Activated naive CD4-positive, alpha-beta T cell treated with anti-CD3 and anti-CD28 coated beads for 36 hours (primary cell): ENCODE measurements around the gene PLAU. TPM values are rescaled to one million over a fixed set of nuclear protein-coding genes. Genes with fewer than 3 reads are reported as not detected.
"Not testable (repeated sequence)": the region's sequence is repeated elsewhere in the genome, so short reads cannot be mapped to it uniquely, and the experiment has no call there.

Experiments
- CTCF ChIA-PET: fragments of 350-600 bp; sonication (Branson Sonifier 250); formaldehyde crosslinking; loops from one replicate; lab custom pipeline; 2021; ENCODE audit warnings: antibody characterized with exemption; lab: Charles Lee
- DNase-seq: peaks from one replicate; pipeline ENCODE4 v3.0.0-alpha.2; 2020
- H3K27ac Mint-ChIP-seq: one replicate; pipeline ENCODE4 v1.8.0; 2021; ENCODE audit warnings: mild to moderate bottlenecking, mixed read lengths
- H3K27me3 Mint-ChIP-seq: one replicate; pipeline ENCODE4 v1.8.0; 2021; ENCODE audit warnings: low read depth, mixed read lengths
- H3K36me3 Mint-ChIP-seq: one replicate; pipeline ENCODE4 v1.8.0; 2021; ENCODE audit warnings: low read depth, mixed read lengths
- H3K4me1 Mint-ChIP-seq: one replicate; pipeline ENCODE4 v1.8.0; 2021; ENCODE audit warnings: low read depth, mixed read lengths
- H3K4me3 Mint-ChIP-seq: one replicate; pipeline ENCODE4 v1.8.0; 2021; ENCODE audit warnings: mild to moderate bottlenecking, moderate library complexity, mixed read lengths
- H3K9me3 Mint-ChIP-seq: one replicate; pipeline ENCODE4 v1.8.0; 2021; ENCODE audit warnings: mixed read lengths
- intact Hi-C: fragments of 100-400 bp; cut with micrococcal nuclease; formaldehyde crosslinking; loops from one replicate; pipeline ENCODE4 v1.15.1; 2023
- total RNA-seq, 2 experiments: library from RNA; stranded (reverse); gene quantifications; one replicate each; pipeline ENCODE4 v1.2.3, GENCODE V29; 2021

PLAU gene
- total RNA-seq, 2 experiments from 2014 or later: 0.26 to 0.27 TPM

DNA sequence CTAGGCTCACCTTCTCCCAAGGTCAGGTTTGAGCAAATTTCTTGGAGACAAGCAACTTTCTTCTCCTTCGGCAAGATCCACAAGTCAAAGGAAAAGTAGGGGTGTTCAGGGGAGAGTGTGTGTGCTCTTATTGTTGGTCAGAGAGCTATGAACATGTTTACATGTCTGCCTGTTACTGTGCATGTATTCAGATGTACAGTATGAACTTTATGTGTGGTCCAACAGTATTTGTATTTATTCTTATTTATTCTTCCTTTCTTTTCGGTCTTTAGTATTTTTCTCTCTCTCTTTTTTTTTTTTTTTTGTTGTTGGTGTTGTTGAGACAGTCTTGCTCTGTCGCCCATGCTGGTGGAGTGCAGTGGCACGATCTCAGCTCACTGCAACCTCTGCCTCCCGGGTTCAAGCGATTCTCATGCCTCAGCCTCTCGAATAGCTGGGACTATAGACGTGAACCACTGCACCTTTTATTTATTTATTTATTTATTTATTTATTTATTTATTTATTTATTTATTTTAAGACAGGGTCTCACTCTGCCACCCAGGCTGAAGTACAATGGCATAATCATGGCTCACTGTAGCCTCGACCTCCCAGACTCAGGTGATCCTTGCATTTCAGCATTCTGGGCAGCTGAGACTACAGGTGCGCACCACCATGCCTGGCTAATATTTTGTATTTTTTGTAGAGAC lies 38.2 kb downstream of the PLAU start:
- no peaks in the 10 kb centered on the region for H3K36me3 Mint-ChIP-seq
- H3K27me3 Mint-ChIP-seq: no peaks in the 10 kb centered on the region
- no peaks in the 10 kb centered on the region for H3K9me3 Mint-ChIP-seq
- no peak for DNase-seq
- CTCF ChIA-PET: interaction anchor here (0.7 to 1.6 kb wide), 2 partner anchors 9 to 69 kb away, joined by 3 to 6 read pairs; no protein-coding TSS in a partner anchor
- no peak overlapping the region for H3K4me3 Mint-ChIP-seq
- H3K4me1 Mint-ChIP-seq: peaks cover 6% of the 10 kb centered on the region
- intact Hi-C loops: no loop called here
- H3K27ac Mint-ChIP-seq: no peak overlapping the region

DNA sequence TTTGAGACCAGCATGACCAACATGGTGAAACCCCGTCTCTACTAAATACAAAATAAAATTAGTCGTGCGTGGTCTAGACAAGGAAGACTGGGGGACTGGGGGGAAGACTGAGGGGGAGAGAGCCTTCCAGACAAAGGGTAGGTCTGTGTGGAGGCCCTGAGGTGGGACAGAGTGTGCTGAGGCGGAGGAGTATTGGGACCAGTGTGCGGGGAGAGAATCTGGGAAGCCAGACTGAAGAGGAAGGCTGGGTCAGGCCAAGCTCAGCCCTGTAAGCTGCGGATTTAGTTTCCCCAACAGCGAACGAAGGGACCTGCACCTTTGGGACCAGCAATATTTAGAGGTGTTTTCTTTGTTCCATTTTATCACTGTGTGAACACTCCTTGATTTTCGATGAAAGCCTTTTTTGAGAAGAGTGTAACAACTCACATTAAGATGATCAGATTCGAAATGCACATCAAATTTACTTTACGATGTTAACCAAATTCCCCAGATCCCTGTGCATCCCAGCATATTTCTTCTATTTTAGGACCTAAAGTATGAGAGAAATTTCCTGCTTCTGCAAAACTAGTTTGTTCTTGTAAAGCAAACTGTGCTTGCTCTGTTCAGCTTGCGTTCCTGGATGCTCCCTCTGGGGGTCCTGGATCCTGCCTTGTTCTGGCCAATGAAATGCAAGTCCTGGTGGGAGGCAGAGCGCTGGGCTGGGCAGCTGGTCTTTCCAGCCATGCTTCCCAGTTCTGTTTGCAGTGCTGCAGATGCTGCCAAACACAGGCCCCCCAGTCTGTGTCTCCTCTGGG lies 39.4 kb downstream of the PLAU start:
- Mint-ChIP-seq H3K4me1 (peaks cover 10% of the 10 kb centered on the region), H3K27ac (no peak overlapping the region), H3K36me3 (no peaks in the 10 kb centered on the region), H3K27me3 (no peaks in the 10 kb centered on the region), H3K4me3 (no peak overlapping the region), H3K9me3 (no peaks in the 10 kb centered on the region)
- CTCF ChIA-PET: interaction anchor here (1.6 kb wide), 1 partner anchor 10 kb away, joined by 6 read pairs; no protein-coding TSS in a partner anchor
- DNase-seq: no peak
- intact Hi-C loops: no loop called here

DNA sequence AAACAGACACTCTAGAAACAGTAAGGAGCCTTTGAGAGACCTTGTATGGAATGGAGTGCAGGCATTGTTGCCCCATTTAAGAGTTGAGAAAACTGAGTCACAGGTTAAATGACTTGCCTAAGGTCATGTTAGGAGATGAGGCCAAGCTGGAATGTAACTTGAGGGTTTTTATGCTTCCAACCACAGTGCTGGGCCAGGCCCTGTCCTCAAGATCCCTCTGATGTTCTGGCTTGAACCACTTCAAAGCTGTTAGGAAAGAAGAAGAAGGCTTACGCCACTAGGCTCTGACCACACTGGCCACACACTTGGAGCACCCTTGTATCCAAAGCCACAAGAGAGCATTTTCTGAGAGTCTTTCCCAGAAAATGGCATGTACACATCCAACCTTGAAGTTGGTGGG lies 42.7 kb downstream of the PLAU start:
- CTCF ChIA-PET: interaction anchor here (0.7 to 3.8 kb wide), 8 partner anchors 9 to 958 kb away, joined by 3 to 26 read pairs (median 4); no protein-coding TSS in a partner anchor
- intact Hi-C loops: no loop called here

DNA sequence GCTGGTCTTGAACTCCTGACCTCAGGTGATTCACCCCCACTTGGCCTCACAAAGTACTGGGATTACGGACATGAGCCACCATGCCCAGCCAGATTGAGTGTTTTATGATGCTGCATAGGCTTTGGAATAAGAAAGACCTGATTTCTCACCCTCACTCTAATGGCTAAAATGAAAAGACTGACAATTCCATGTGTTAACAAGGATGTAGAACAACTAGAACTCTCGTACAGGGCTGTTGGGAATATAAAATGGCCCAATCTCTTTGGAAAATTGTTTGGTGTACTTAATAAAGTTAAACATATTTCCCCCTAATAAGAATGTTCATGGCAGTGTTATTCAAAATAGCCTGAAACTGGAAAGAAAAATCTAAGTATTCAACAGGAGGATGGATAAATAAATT lies 43.8 kb downstream of the PLAU start:
- Mint-ChIP-seq H3K27me3 (no peaks in the 10 kb centered on the region), H3K4me3 (no peak overlapping the region), H3K27ac (no peak overlapping the region), H3K36me3 (no peaks in the 10 kb centered on the region), H3K4me1 (peaks cover 40% of the 10 kb centered on the region), H3K9me3 (no peaks in the 10 kb centered on the region)
- CTCF ChIA-PET: interaction anchor here (2.1 to 3.8 kb wide), 2 partner anchors 14 to 67 kb away, joined by 7 to 26 read pairs; no protein-coding TSS in a partner anchor
- intact Hi-C loops: loop anchor here (5.0 kb wide), 2 partner anchors 67 to 148 kb away; no protein-coding TSS in a partner anchor
- DNase-seq: no peak

More for the DNA sequence above, 42.7 kb downstream of the PLAU start:
- no peaks in the 10 kb centered on the region for H3K36me3 Mint-ChIP-seq
- no peak for DNase-seq
- H3K9me3 Mint-ChIP-seq: no peaks in the 10 kb centered on the region
- H3K27ac Mint-ChIP-seq: no peak overlapping the region
- H3K4me3 Mint-ChIP-seq: no peak overlapping the region
- peaks cover 32% of the 10 kb centered on the region for H3K4me1 Mint-ChIP-seq
- no peaks in the 10 kb centered on the region for H3K27me3 Mint-ChIP-seq

DNA sequence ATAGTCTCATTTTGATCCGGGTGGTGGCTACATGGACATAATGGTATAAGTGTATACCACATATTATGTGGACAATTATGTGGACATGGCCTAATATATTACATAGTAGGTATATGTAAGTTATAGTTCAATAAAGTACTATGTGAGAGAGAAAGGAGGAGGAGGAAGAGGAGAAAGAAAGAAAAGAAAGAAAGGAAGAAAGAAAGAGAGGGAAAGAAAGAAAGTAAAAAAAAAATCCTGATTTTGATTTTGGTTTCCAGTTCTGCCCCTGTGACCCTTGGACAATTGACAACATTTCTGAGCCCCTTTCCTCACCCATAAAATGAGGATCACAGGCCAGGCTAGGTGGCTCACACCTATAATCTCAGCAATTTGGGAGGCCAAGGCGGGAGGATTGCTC lies 44.8 kb downstream of the PLAU start:
- intact Hi-C loops: loop anchor here (1.0 to 5.0 kb wide), 4 partner anchors 43 to 147 kb away; partner anchors contain the start of gene VCL
- CTCF ChIA-PET: interaction anchor here (1.5 to 1.8 kb wide), 3 partner anchors 37 to 68 kb away, joined by 4 to 7 read pairs (median 7); no protein-coding TSS in a partner anchor
- Mint-ChIP-seq H3K27ac (no peak overlapping the region), H3K4me1 (peaks cover 43% of the 10 kb centered on the region), H3K4me3 (no peak overlapping the region), H3K36me3 (no peaks in the 10 kb centered on the region), H3K27me3 (no peaks in the 10 kb centered on the region), H3K9me3 (no peaks in the 10 kb centered on the region)
- DNase-seq: no peak

DNA sequence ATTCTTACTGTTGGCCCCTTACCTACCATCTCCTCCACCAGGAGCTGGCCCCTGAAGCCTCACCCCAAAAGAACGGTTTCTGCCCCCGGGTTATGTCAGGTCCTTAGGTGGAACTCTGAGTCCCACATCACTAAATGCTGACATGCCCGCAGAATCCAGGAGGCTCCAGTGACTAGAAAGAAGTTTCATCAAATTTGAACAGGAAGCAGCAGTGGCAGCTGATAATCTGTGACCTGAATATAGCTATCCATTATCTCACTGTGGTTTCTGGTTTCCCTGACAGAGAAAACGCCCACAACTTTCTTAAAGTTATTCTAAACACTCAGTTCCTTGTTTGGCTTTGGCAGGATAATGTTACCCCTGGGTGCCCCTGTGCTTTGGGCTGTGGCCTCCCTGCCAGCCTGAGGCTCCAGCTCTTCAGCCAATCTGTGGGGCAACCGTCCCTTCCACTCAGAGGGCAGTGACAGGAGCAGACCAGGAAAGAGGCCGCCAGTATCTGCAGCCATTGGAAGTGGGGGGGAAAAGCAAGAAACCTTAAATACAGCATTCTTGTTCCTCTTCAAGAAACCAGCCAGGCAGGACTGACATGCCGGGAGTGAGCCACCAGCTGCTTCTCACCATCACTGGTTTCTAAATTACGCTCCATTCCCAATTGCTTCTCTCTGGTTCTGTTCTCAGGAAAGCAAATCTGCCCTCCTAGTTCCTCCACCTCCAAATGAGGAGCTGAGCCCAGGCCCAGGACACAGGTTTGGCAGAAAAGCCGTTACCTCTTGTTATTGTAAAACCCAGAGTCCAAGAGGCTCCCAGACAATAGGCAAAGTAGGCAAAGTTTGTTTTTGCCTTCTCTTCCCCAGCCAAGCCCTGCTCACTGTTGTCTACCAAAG lies 45.8 kb downstream of the PLAU start:
- H3K9me3 Mint-ChIP-seq: no peaks in the 10 kb centered on the region
- CTCF ChIA-PET: interaction anchor here (0.6 to 2.2 kb wide), 20 partner anchors 11 to 1862 kb away, joined by 3 to 12 read pairs (median 6); no protein-coding TSS in a partner anchor
- H3K36me3 Mint-ChIP-seq: no peaks in the 10 kb centered on the region
- intact Hi-C loops: loop anchor here (1.0 to 5.0 kb wide), 6 partner anchors 42 to 146 kb away; partner anchors contain the start of gene VCL
- H3K4me1 Mint-ChIP-seq: peaks cover 43% of the 10 kb centered on the region
- peak overlapping the region; percentile 36 for H3K4me3 Mint-ChIP-seq
- peak; percentile 59 for DNase-seq
- no peaks in the 10 kb centered on the region for H3K27me3 Mint-ChIP-seq
- peak overlapping the region; percentile 79 for H3K27ac Mint-ChIP-seq

DNA sequence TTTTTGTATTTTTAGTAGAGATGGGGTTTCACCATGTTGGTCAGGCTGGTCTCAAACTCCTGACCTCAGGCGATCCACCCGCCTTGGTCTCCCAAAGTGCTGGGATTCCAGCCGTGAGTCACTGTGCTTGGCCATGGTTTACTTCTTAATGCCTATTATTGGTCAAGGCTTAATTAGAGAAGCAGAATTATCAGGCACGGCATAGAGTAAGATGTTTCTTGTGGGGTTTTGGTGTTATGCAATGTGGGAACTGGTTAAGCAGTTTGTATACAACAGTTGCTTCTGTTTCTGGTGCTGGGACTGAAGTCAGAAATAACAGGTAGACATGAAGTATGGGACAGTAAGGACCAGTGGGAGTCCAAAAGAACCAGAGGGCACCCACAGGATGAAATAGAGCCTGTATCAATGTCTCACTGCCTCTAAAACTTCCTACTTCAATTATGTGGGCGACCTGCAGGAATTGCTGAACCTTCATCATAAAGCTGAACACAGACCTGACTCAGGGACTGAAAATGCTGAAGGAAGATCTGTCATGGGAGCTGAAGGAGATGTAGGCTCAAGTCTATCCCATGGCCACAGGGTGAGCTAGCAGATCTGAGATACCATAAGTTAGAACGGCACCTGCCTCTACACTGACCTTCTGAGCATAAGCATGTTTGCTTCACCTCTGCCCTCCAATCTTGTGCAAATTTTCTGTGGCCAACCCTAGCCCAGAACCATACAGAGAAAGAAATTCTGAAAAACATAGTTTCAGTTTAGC lies 48.7 kb downstream of the PLAU start:
- no peak overlapping the region for H3K27ac Mint-ChIP-seq
- intact Hi-C loops: loop anchor here (5.0 kb wide), 2 partner anchors 72 to 143 kb away; no protein-coding TSS in a partner anchor
- H3K4me3 Mint-ChIP-seq: no peak overlapping the region
- CTCF ChIA-PET: interaction anchor here (1.1 to 2.0 kb wide), 4 partner anchors 21 to 73 kb away, joined by 4 to 7 read pairs (median 4); no protein-coding TSS in a partner anchor
- H3K36me3 Mint-ChIP-seq: no peaks in the 10 kb centered on the region
- H3K27me3 Mint-ChIP-seq: no peaks in the 10 kb centered on the region
- DNase-seq: no peak
- no peaks in the 10 kb centered on the region for H3K9me3 Mint-ChIP-seq
- H3K4me1 Mint-ChIP-seq: peaks cover 37% of the 10 kb centered on the region

DNA sequence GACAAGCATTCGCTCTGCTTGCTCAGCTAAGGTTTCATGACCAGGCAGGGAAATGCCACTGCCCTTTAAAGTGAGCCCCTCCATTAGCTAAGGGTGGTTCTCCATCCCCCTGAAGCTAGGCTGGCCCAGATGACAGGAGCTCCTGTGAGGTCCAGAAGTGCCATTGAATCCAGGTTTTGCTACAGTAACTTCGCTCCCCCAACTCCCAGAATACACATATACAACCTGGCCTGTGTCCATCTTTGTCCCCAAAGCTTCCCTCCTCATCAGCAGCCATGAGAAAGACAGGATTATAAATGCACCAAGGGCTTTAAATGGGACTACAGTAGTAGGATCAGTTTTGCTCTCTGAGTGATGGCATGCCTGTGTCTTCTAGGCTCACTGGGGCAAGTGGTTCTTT lies 51.5 kb downstream of the PLAU start:
- Mint-ChIP-seq H3K4me3 (no peak overlapping the region), H3K4me1 (peaks cover 16% of the 10 kb centered on the region), H3K36me3 (no peaks in the 10 kb centered on the region), H3K9me3 (no peaks in the 10 kb centered on the region), H3K27ac (no peak overlapping the region), H3K27me3 (no peaks in the 10 kb centered on the region)
- intact Hi-C loops: no loop called here
- no peak for DNase-seq
- CTCF ChIA-PET: no interaction called here

DNA sequence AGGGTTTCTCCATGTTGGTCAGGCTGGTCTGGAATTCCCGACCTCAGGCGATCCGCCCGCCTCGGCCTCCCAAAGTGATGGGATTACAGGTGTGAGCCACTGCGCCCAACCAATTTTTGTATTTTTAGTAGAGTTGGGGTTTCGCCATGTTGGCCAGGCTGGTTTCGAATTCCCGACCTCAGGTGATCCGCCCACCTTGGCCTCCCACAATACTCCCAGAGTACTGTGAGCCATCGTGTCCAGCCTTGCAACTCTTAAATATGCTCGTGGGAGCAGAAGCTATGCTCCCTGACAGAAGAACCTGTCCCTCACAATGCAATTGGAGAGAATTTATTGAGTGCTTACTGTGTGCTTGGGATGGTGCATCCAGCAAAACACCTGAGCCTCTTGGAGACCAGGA lies 52.6 kb downstream of the PLAU start:
- DNase-seq, H3K27me3 Mint-ChIP-seq, H3K9me3 Mint-ChIP-seq, H3K36me3 Mint-ChIP-seq, H3K27ac Mint-ChIP-seq, H3K4me3 Mint-ChIP-seq, intact Hi-C loops: not testable (repeated sequence)
- H3K4me1 Mint-ChIP-seq: peaks cover 12% of the 10 kb centered on the region
- CTCF ChIA-PET: interaction anchor here (0.7 to 1.9 kb wide), 2 partner anchors 23 to 227 kb away, joined by 3 to 6 read pairs; no protein-coding TSS in a partner anchor

DNA sequence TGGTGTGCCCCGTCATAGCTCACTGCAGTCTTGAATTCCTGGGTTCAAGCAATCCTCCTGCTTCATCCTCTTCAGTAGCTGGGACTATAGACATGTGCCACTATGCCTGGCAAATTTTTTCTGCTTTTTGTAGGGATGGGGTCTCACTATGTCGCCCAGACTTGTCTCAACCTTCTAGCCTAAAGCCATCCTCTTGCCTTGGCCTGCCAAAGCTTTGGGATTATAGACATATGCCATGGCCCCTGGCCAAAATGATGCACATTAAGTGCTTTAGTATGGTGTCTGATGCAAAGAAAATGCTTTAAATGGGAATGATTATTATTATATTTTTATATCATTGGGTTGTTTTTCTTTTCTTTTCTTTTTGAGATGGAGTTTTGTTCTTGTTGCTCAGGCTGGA lies 53.8 kb downstream of the PLAU start:
- Mint-ChIP-seq H3K27ac (no peak overlapping the region), H3K9me3 (no peaks in the 10 kb centered on the region), H3K4me3 (no peak overlapping the region), H3K4me1 (peaks cover 4% of the 10 kb centered on the region), H3K36me3 (no peaks in the 10 kb centered on the region), H3K27me3 (no peaks in the 10 kb centered on the region)
- intact Hi-C loops: no loop called here
- CTCF ChIA-PET: interaction anchor here (1.9 kb wide), 1 partner anchor 24 kb away, joined by 6 read pairs; no protein-coding TSS in a partner anchor
- no peak for DNase-seq
